Naive thymus-derived CD4-positive, alpha-beta T cell (primary cell): ENCODE results near the gene MYOM1. TPM values are rescaled to one million over a fixed set of nuclear protein-coding genes. Genes with fewer than 3 reads are reported as not detected.

Source experiments
- ATAC-seq: fragments of 150-1000 bp; cut with Tn5 transposase; 2 replicates; pipeline ENCODE4 v1.10.0; 2021; ENCODE audit warnings: mild to moderate bottlenecking, moderate library complexity
- CTCF ChIA-PET: fragments of 350-600 bp; sonication (Branson Sonifier 250); formaldehyde crosslinking; loops from one replicate; lab custom pipeline; 2021; ENCODE audit warnings: antibody characterized with exemption; lab: Charles Lee
- POLR2A ChIA-PET: fragments of 350-600 bp; sonication (Branson Sonifier 250); formaldehyde crosslinking; loops from one replicate; lab custom pipeline; 2021; ENCODE audit warnings: antibody characterized with exemption, inconsistent platforms; lab: Charles Lee
- DNase-seq, 9 donors: peaks; one replicate each; pipeline versions ENCODE4 v3.0.0 to v3.0.0-alpha.2; 2020 to 2022; ENCODE audit warnings: mixed read lengths in 1 of 9
- H3K27ac ChIP-seq: one replicate; pipeline ENCODE4 v1.7.0; 2013; ENCODE audit warnings: mild to moderate bottlenecking, low read depth, low read length, moderate library complexity
- H3K27me3 ChIP-seq, 2 donors: one replicate each; pipeline ENCODE4 v1.7.0; 2013; ENCODE audit warnings: low read length in 2 of 2, mild to moderate bottlenecking in 2 of 2, moderate library complexity in 2 of 2; ENCODE audit not compliant: control insufficient read depth in 2 of 2, insufficient read depth in 2 of 2
- H3K36me3 ChIP-seq, 3 experiments: 1 replicate in 2 of 3; 2 replicates in 1 of 3; pipeline ENCODE4 v1.7.0; 2013; ENCODE audit warnings: low read length in 3 of 3, mild to moderate bottlenecking in 3 of 3, moderate library complexity in 1 of 3; ENCODE audit not compliant: insufficient read depth in 3 of 3, control insufficient read depth in 2 of 3
- H3K4me1 ChIP-seq, 2 donors: one replicate each; pipeline ENCODE4 v1.7.0; 2013; ENCODE audit warnings: low read length in 2 of 2, mild to moderate bottlenecking in 2 of 2, moderate library complexity in 1 of 2; ENCODE audit not compliant: control insufficient read depth in 2 of 2, insufficient read depth in 2 of 2
- H3K4me3 ChIP-seq: 2 replicates; pipeline ENCODE4 v1.7.0; 2013; ENCODE audit warnings: mild to moderate bottlenecking, low read length
- H3K9me3 ChIP-seq, 3 experiments: 1 replicate in 2 of 3; 2 replicates in 1 of 3; pipeline ENCODE4 v1.7.0; 2013; ENCODE audit warnings: low read length in 3 of 3; ENCODE audit not compliant: control insufficient read depth in 2 of 3
- H3K27ac Mint-ChIP-seq, 9 donors: one replicate each; pipeline ENCODE4 v1.8.0; 2020 to 2022; ENCODE audit warnings: mixed read lengths in 9 of 9, mild to moderate bottlenecking in 8 of 9, moderate library complexity in 5 of 9, inconsistent platforms in 2 of 9
- H3K27me3 Mint-ChIP-seq, 5 donors: one replicate each; pipeline ENCODE4 v1.8.0; 2021 to 2022; ENCODE audit warnings: mixed read lengths in 5 of 5, mild to moderate bottlenecking in 1 of 5
- H3K36me3 Mint-ChIP-seq, 5 donors: one replicate each; pipeline ENCODE4 v1.8.0; 2020 to 2022; ENCODE audit warnings: mixed read lengths in 5 of 5, mild to moderate bottlenecking in 3 of 5, inconsistent platforms in 1 of 5
- H3K4me1 Mint-ChIP-seq, 7 donors: one replicate each; pipeline ENCODE4 v1.8.0; 2020 to 2022; ENCODE audit warnings: mixed read lengths in 7 of 7, mild to moderate bottlenecking in 3 of 7, inconsistent platforms in 1 of 7
- H3K4me3 Mint-ChIP-seq, 10 donors: one replicate each; pipeline ENCODE4 v1.8.0; 2020 to 2022; ENCODE audit warnings: mild to moderate bottlenecking in 10 of 10, mixed read lengths in 10 of 10, moderate library complexity in 6 of 10, inconsistent platforms in 2 of 10
- H3K9me3 Mint-ChIP-seq, 11 donors: one replicate each; pipeline ENCODE4 v1.8.0; 2020 to 2022; ENCODE audit warnings: mixed read lengths in 11 of 11, mild to moderate bottlenecking in 4 of 11, inconsistent platforms in 1 of 11, moderate library complexity in 1 of 11
- intact Hi-C, 2 donors: fragments of 100-400 bp; cut with micrococcal nuclease; formaldehyde crosslinking; loops; one replicate each; pipeline ENCODE4 v1.15.1; 2023
- polyA plus RNA-seq, 2 donors: library from polyadenylated mRNA; unstranded; fragments of 300-500 nt; fragmentation: Illumina TruSeq; gene quantifications; one replicate each; pipeline ENCODE4 v1.2.3, GENCODE V29; 2021
- total RNA-seq, 6 experiments: library from RNA in 5 of 6; stranded (reverse) in 5 of 6; gene quantifications; 1 replicate in 5 of 6; 2 replicates in 1 of 6; pipeline ENCODE4 v1.2.3 and lab custom pipeline; 2021 to 2026

Gene MYOM1
- total and polyA plus RNA-seq, 7 experiments from 2014 or later, result 0.83 to 6.7 (median 1.9) TPM

DNA sequence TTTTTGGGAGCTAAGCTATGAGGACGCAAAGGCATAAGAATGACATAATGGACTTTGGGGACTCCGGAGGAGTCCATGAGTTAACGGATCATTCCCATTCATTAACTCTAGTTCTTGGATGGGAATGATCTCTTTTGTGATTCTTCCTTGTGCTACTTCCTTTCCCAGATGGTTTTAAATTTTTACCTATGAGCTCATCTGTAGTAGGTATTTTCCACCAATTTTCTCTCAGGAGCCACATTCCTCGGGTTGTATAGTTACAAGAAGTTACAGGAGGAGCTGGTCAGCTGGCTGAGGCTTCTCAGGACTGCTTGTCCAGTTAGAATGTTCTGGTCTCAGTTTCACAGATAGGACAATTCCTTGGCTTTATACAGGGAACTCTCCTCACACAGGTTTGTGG, 164.0 kb downstream of the MYOM1 start:
- ATAC-seq (no peak), DNase-seq (no peak)
- Mint-ChIP-seq H3K4me3 (no peak overlapping the region), H3K27me3 (no peaks in the 10 kb centered on the region), H3K4me1 (peaks cover 41 to 79% (median 71%) of the 10 kb centered on the region in 7 donors), H3K27ac (no peak overlapping the region), H3K9me3 (peaks cover 0 to 16% (median 0%) of the 10 kb centered on the region in 11 donors), H3K36me3 (peaks cover 0 to 26% (median 13%) of the 10 kb centered on the region in 5 donors)
- POLR2A ChIA-PET, result interaction anchor here (0.6 to 2.1 kb wide), 8 partner anchors 15 to 393 kb away, joined by 3 to 12 read pairs (median 4); partner anchors contain the start of gene MYL12A
- Histone ChIP-seq H3K27me3 (no peaks in the 10 kb centered on the region), H3K4me1 (peaks cover 44 to 58% of the 10 kb centered on the region in 2 donors), H3K4me3 (no peak overlapping the region), H3K36me3 (no peaks in the 10 kb centered on the region), H3K9me3 (no peaks in the 10 kb centered on the region), H3K27ac (no peak overlapping the region)
- CTCF ChIA-PET, result interaction anchor here (1.2 kb wide), 1 partner anchor 62 kb away, joined by 8 read pairs; no protein-coding TSS in a partner anchor
- intact Hi-C loops, result no loop called here

DNA sequence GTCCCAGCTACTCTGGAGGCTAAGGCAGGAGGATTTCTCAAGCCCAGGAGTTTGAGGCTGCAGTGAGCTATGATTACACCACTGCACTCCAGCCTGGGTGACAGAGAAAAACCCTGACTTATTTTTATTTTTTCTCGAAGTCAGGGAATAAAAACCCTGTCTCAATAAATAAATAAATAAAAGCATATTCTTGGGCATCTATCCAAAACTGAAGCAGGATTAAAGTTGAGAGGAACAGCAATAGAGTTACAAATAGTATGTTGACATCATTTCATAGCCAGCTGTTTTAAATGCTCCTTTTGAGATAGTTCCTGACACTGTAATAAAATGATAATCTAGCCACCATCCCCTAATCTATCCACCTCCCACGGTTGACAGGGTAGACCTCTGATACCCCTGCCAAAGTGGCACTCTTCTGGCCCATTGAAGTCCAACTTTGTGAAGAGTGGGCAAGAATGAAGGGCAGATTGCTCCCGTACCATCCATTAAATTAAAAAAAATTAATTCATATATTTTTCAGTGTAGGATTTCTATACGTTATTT, 164.5 kb downstream of the MYOM1 start:
- ATAC-seq, result no peak
- H3K4me3 Mint-ChIP-seq, result no peak overlapping the region
- H3K4me1 ChIP-seq, result peaks cover 38 to 53% of the 10 kb centered on the region in 2 donors
- peaks cover 36 to 73% (median 66%) of the 10 kb centered on the region in 7 donors for H3K4me1 Mint-ChIP-seq
- no peak overlapping the region for H3K4me3 ChIP-seq
- CTCF ChIA-PET, result interaction anchor here (0.7 to 1.2 kb wide), 2 partner anchors 45 to 62 kb away, joined by 3 to 8 read pairs; no protein-coding TSS in a partner anchor
- H3K27ac ChIP-seq, result no peak overlapping the region
- DNase-seq, result no peak
- no peaks in the 10 kb centered on the region for H3K36me3 ChIP-seq
- H3K9me3 ChIP-seq, result no peaks in the 10 kb centered on the region
- no peak overlapping the region for H3K27ac Mint-ChIP-seq
- H3K36me3 Mint-ChIP-seq, result peaks cover 0 to 26% (median 13%) of the 10 kb centered on the region in 5 donors
- intact Hi-C loops, result no loop called here
- POLR2A ChIA-PET, result interaction anchor here (1.2 to 2.1 kb wide), 3 partner anchors 41 to 192 kb away, joined by 4 to 12 read pairs (median 11); partner anchors contain the start of gene MYL12A
- peaks cover 0 to 16% (median 0%) of the 10 kb centered on the region in 11 donors for H3K9me3 Mint-ChIP-seq
- no peaks in the 10 kb centered on the region for H3K27me3 ChIP-seq
- H3K27me3 Mint-ChIP-seq, result no peaks in the 10 kb centered on the region

DNA sequence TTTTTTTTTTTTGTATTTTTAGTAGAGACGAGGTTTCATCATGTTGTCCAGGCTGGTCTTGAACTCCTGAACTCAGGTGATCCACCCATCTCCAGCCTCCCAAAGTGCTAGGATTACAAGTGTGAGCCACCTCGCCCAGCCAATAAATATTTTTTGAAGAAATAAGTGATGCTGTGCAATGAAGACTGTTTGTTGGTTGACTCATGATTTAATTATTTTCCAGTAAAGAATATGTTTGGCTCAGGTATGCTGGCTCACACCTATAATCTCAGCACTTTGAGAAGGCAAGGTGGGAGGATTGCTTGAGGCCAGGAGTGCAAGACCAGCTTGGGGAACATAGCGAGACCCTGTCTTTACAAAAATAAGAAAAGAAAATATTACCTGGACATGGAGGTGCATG, 165.0 kb downstream of the MYOM1 start:
- intact Hi-C loops, result no loop called here
- peaks cover 34 to 48% of the 10 kb centered on the region in 2 donors for H3K4me1 ChIP-seq
- no peaks in the 10 kb centered on the region for H3K36me3 ChIP-seq
- DNase-seq (no peak), ATAC-seq (no peak)
- H3K9me3 ChIP-seq, result no peaks in the 10 kb centered on the region
- Mint-ChIP-seq H3K27ac (peak overlapping the region in 2 of 9 donors; percentile 34 to 36), H3K27me3 (no peaks in the 10 kb centered on the region), H3K4me3 (no peak overlapping the region), H3K9me3 (peaks cover 0 to 16% (median 0%) of the 10 kb centered on the region in 11 donors), H3K36me3 (peaks cover 0 to 26% (median 13%) of the 10 kb centered on the region in 5 donors), H3K4me1 (peaks cover 36 to 69% (median 63%) of the 10 kb centered on the region in 7 donors)
- ChIA-PET CTCF (interaction anchor here (0.7 kb wide), 1 partner anchor 45 kb away, joined by 3 read pairs; no protein-coding TSS in a partner anchor), POLR2A (interaction anchor here (2.1 kb wide), 1 partner anchor 40 kb away, joined by 11 read pairs; no protein-coding TSS in a partner anchor)
- H3K4me3 ChIP-seq, result no peak overlapping the region
- no peaks in the 10 kb centered on the region for H3K27me3 ChIP-seq
- H3K27ac ChIP-seq, result no peak overlapping the region

DNA sequence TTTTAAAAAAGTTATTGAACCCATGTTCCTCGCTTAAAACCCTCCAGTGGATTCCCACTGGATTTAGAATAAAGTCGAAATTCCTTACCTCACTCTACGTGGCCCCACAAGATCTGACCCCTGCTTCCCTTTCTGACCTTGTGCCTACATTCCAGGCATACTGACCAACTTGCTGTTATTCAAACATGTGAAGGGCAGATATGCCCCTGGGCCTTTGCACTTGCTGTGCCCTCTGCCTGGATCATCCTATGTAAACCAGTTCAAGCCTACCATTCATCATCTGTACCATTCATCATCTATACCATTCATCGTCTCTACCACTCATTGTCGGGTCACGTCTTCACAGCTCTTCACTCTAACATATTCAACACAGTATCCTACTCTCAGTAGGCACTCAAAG, 165.6 kb downstream of the MYOM1 start:
- no peak overlapping the region for H3K4me3 ChIP-seq
- CTCF ChIA-PET, result interaction anchor here (0.7 kb wide), 1 partner anchor 75 kb away, joined by 3 read pairs; no protein-coding TSS in a partner anchor
- H3K27ac ChIP-seq, result no peak overlapping the region
- no peaks in the 10 kb centered on the region for H3K27me3 Mint-ChIP-seq
- peak overlapping the region in 5 of 9 donors; percentile 0 to 71 (median 36) for H3K27ac Mint-ChIP-seq
- peaks cover 0 to 16% (median 0%) of the 10 kb centered on the region in 11 donors for H3K9me3 Mint-ChIP-seq
- peaks cover 36 to 63% (median 57%) of the 10 kb centered on the region in 7 donors for H3K4me1 Mint-ChIP-seq
- peaks cover 29 to 43% of the 10 kb centered on the region in 2 donors for H3K4me1 ChIP-seq
- no peaks in the 10 kb centered on the region for H3K27me3 ChIP-seq
- POLR2A ChIA-PET, result interaction anchor here (2.1 kb wide), 1 partner anchor 40 kb away, joined by 11 read pairs; no protein-coding TSS in a partner anchor
- H3K4me3 Mint-ChIP-seq, result peak overlapping the region in 2 of 10 donors; percentile 21 to 70
- DNase-seq (no peak), ATAC-seq (no peak)
- H3K36me3 ChIP-seq, result no peaks in the 10 kb centered on the region
- H3K36me3 Mint-ChIP-seq, result peaks cover 0 to 26% (median 13%) of the 10 kb centered on the region in 5 donors
- H3K9me3 ChIP-seq, result no peaks in the 10 kb centered on the region
- intact Hi-C loops, result no loop called here

DNA sequence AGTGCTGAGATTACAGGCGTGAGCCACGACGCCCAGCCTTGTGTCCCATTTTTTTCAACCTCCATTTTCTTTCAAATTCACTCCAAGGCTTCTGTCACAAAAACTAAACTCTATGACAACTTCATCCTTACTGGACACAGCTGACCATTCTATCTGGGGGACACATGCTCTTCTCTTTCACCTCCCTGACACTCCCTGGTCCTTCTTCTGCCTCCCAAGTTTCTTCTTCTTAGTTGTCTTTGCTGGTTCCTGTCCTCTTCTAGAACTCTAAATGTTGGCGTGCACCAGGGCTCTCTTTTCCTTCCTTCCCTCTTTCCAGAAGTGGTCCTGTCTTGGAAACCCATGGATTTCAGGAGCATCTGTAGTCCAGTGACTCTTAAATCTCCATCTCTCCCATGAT, 166.7 kb downstream of the MYOM1 start:
- Mint-ChIP-seq H3K4me3 (peak overlapping the region in 6 of 10 donors; percentile 0 to 62 (median 10)), H3K9me3 (peaks cover 0 to 16% (median 0%) of the 10 kb centered on the region in 11 donors), H3K27ac (peak overlapping the region in 6 of 9 donors; percentile 4 to 65 (median 45)), H3K27me3 (no peaks in the 10 kb centered on the region), H3K36me3 (peaks cover 0 to 22% (median 13%) of the 10 kb centered on the region in 5 donors), H3K4me1 (peaks cover 34 to 55% (median 49%) of the 10 kb centered on the region in 7 donors)
- Histone ChIP-seq H3K4me1 (peaks cover 17 to 34% of the 10 kb centered on the region in 2 donors), H3K36me3 (no peaks in the 10 kb centered on the region), H3K27ac (no peak overlapping the region), H3K27me3 (no peaks in the 10 kb centered on the region), H3K9me3 (no peaks in the 10 kb centered on the region), H3K4me3 (no peak overlapping the region)
- intact Hi-C loops, result no loop called here
- CTCF ChIA-PET, result interaction anchor here (1.0 kb wide), 1 partner anchor 24 kb away, joined by 3 read pairs; no protein-coding TSS in a partner anchor
- POLR2A ChIA-PET, result interaction anchor here (2.8 kb wide), 1 partner anchor 8 kb away, joined by 10 read pairs; no protein-coding TSS in a partner anchor
- ATAC-seq, result no peak
- no peak for DNase-seq

DNA sequence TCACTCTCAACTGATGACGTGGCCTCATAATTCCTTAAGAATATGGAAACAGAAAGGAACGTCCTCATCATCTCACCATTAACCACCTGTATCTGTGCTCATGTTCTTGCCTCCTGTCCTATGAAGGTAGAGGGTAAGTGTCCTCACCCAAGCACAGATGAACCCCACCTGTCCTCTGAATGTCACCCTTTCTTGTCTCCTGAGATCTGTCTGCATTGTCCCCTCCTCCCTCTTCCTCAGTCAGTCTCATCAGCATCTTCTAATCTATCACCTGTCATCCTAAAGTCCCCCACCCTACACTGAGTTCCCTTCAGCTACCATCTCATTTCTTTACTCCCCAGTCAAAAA, 167.4 kb downstream of the MYOM1 start:
- Histone ChIP-seq H3K36me3 (no peaks in the 10 kb centered on the region), H3K27ac (no peak overlapping the region), H3K4me3 (peak overlapping the region; percentile 10), H3K9me3 (no peaks in the 10 kb centered on the region), H3K27me3 (no peaks in the 10 kb centered on the region), H3K4me1 (peaks cover 11 to 32% of the 10 kb centered on the region in 2 donors)
- Mint-ChIP-seq H3K9me3 (peaks cover 0 to 16% (median 0%) of the 10 kb centered on the region in 11 donors), H3K36me3 (peaks cover 0 to 20% (median 13%) of the 10 kb centered on the region in 5 donors), H3K27ac (peak overlapping the region; percentile 3 to 75 (median 51)), H3K27me3 (no peaks in the 10 kb centered on the region), H3K4me1 (peaks cover 29 to 51% (median 45%) of the 10 kb centered on the region in 7 donors), H3K4me3 (peak overlapping the region in 9 of 10 donors; percentile 0 to 76 (median 27))
- intact Hi-C loops, result loop anchor here in 1 of 2 donors (1.0 kb wide), 1 partner anchor 11 kb away; no protein-coding TSS in a partner anchor
- ChIA-PET POLR2A (interaction anchor here (0.7 to 2.8 kb wide), 2 partner anchors 9 to 415 kb away, joined by 4 to 10 read pairs; no protein-coding TSS in a partner anchor), CTCF (interaction anchor here (0.6 to 1.0 kb wide), 2 partner anchors 25 to 58 kb away, joined by 3 read pairs; no protein-coding TSS in a partner anchor)
- ATAC-seq (peak; percentile 24), DNase-seq (no peak)
